Measurements from ENCODE around the gene HES4. TPM values are rescaled to one million over a fixed set of nuclear protein-coding genes. Genes with fewer than 3 reads are reported as not detected.

Gene HES4
- total and polyA plus RNA-seq, 2 donors (not counting 3 experiments of a cell fraction or from before 2014, with no cell fraction given): 30.5 to 37.6 TPM

DNA sequence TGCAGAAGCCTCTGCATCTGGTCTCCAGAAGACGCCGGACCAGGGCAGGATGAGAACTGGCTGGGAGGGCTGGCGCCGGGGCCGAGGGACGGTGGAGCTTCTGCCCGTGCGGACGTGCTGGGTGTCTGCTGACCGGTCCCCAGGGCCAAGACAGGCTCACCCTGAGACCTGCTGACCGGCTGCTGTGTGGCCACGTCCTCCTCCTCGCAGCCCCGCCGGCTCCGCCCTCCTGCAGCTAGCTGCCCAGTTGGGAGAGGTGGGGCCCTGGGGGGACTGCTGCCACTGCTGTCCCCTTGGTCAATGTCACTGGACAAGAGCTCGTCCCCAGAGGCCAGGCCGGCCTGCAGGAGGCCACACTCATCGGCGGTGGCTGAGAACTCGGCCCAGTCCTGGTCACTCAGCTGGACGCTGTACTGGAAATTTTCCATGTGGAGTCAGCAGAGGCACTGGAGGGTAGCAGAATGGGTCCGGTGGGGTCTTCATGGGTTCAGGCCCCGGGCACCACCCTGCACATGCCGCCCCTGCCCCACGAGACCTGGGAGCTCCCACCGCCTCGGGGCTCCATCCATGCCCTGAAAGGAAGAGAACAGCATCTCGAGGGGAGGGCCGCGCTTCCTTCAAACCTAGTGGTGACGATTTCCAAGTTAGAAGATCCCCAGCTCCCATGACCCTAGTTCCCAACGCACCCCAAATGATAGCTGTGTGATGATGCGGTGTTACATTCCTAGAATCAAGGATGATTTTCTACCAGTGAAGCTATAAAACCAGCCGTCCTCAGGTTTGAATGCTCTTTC is 19.1 kb downstream of the HES4 start:
- TF ChIP-seq POLR2A (IDR thresholded peaks at IDR 0.05; ENCODE audit: low read depth, low read length) (no peak), POLR2AphosphoS5 (IDR thresholded peaks at IDR 0.05; ENCODE audit: insufficient read depth, low read depth, low read length) (no peak), GATA2 (IDR thresholded peaks at IDR 0.05; ENCODE audit: insufficient read depth, insufficient read length, low read depth, low read length) (no peak), EZH2 (IDR thresholded peaks at IDR 0.05; ENCODE audit: borderline replicate concordance, low read depth, low read length, severe bottlenecking) (no peak), JUN (IDR thresholded peaks at IDR 0.05; ENCODE audit: borderline replicate concordance, insufficient read depth, insufficient read length, low read depth) (no peak), FOS (IDR thresholded peaks at IDR 0.05; ENCODE audit: borderline replicate concordance, insufficient read depth, low read length) (no peak), MYC (IDR thresholded peaks at IDR 0.05; ENCODE audit: low read depth, low read length) (no peak)
- TF ChIP-seq, protein P1, sequence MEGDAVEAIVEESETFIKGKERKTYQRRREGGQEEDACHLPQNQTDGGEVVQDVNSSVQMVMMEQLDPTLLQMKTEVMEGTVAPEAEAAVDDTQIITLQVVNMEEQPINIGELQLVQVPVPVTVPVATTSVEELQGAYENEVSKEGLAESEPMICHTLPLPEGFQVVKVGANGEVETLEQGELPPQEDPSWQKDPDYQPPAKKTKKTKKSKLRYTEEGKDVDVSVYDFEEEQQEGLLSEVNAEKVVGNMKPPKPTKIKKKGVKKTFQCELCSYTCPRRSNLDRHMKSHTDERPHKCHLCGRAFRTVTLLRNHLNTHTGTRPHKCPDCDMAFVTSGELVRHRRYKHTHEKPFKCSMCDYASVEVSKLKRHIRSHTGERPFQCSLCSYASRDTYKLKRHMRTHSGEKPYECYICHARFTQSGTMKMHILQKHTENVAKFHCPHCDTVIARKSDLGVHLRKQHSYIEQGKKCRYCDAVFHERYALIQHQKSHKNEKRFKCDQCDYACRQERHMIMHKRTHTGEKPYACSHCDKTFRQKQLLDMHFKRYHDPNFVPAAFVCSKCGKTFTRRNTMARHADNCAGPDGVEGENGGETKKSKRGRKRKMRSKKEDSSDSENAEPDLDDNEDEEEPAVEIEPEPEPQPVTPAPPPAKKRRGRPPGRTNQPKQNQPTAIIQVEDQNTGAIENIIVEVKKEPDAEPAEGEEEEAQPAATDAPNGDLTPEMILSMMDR (IDR thresholded peaks at IDR 0.05; ENCODE audit: extremely low read depth in 1 of 2, insufficient read depth in 1 of 2, low read depth in 1 of 2, low read length in 2 of 2): no peak
- TF ChIP-seq, protein P2, sequence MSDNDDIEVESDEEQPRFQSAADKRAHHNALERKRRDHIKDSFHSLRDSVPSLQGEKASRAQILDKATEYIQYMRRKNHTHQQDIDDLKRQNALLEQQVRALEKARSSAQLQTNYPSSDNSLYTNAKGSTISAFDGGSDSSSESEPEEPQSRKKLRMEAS (IDR thresholded peaks at IDR 0.05; ENCODE audit: insufficient read depth, insufficient read length): no peak
- no peak overlapping the region for H3K27ac ChIP-seq (ENCODE audit: insufficient read depth, low read depth, low read length)
- intact Hi-C loops (cut with micrococcal nuclease) (no loop called here), dilution Hi-C loops (cut with MboI; ENCODE audit: extremely low pct_ligation_motif_present, low sequenced_read_pairs) (no loop called here)
- ChIA-PET POLR2A (no interaction called here), CTCF (interaction anchor here (1.0 to 5.1 kb wide), 5 partner anchors 14 to 310 kb away, joined by 3 to 77 read pairs (median 4); no protein-coding TSS in a partner anchor)
- peaks cover 0 to 2% of the 10 kb centered on the region in 2 experiments for H3K27me3 ChIP-seq (ENCODE audit: control insufficient read depth in 2 of 2, insufficient read depth in 2 of 2, low read length in 2 of 2)
- H4K20me1 ChIP-seq (replicated peaks; ENCODE audit: control insufficient read depth, extremely low read depth, insufficient read depth, low read length): no peaks in the 10 kb centered on the region
- H3K9me1 ChIP-seq (replicated peaks; ENCODE audit: control insufficient read depth, extremely low read depth, insufficient read depth, low read length): no peaks in the 10 kb centered on the region
- H3K9ac ChIP-seq (replicated peaks; ENCODE audit: extremely low read depth, insufficient read depth, low read length): no peak overlapping the region
- DNase-seq (ENCODE audit: low read depth, low spot score) (no peak), FAIRE-seq (no peak)
- H3K4me3 ChIP-seq (replicated peaks in 1 of 3; ENCODE audit: insufficient read depth in 1 of 3, low read depth in 1 of 3, low read length in 3 of 3): no peak overlapping the region
- H3K36me3 ChIP-seq (ENCODE audit: control insufficient read depth in 2 of 2, extremely low read depth in 1 of 2, insufficient read depth in 2 of 2, low read length in 2 of 2): no peaks in the 10 kb centered on the region
- no peaks in the 10 kb centered on the region for H3K4me1 ChIP-seq (ENCODE audit: control insufficient read depth, extremely low read depth, insufficient read depth, low read length)
- no peaks in the 10 kb centered on the region for H3K79me2 ChIP-seq (ENCODE audit: control insufficient read depth, insufficient read depth, low read length)
- H3K4me2 ChIP-seq (ENCODE audit: insufficient read depth, low read length): no peak overlapping the region
- H3K9me3 ChIP-seq (replicated peaks; ENCODE audit: control insufficient read depth, insufficient read depth, low read length): no peaks in the 10 kb centered on the region
- BruUV-seq (replicated peaks): no TSS peak
- no peak overlapping the region for H2AFZ ChIP-seq (ENCODE audit: low read depth, low read length)
